Endothelial cell of umbilical vein (primary cell): ENCODE data around the gene HECW1. TPM values are rescaled to one million over a fixed set of nuclear protein-coding genes. Genes with fewer than 3 reads are reported as not detected.

Experiments
- BruUV-seq: library from RNA; stranded (reverse); fragments of 400-500 nt; replicated peaks from 2 replicates; lab custom pipeline; 2021; lab: Mats Ljungman, UMichigan
- CTCF ChIA-PET: fragments of 300-600, 350-600 bp; sonication (Branson Sonifier 250); formaldehyde crosslinking; loops from one replicate; lab custom pipeline; 2021; ENCODE audit warnings: antibody characterized with exemption, inconsistent platforms; lab: Charles Lee
- POLR2A ChIA-PET: fragments of 300-600, 350-600 bp; sonication (Branson Sonifier 250); formaldehyde crosslinking; loops from one replicate; lab custom pipeline; 2021; ENCODE audit warnings: antibody characterized with exemption, inconsistent platforms; lab: Charles Lee
- DNase-seq: peaks from one replicate; pipeline ENCODE4 v3.0.0-alpha.2; 2011; ENCODE audit warnings: low read depth, low spot score
- FAIRE-seq: peaks from 2 replicates; lab custom pipeline; 2011; peaks lifted over from hg19 to GRCh38; lab: Jason Lieb, UNC
- H2AFZ ChIP-seq: 2 replicates; pipeline ENCODE4 v1.6.0; 2012; ENCODE audit warnings: low read depth, low read length, control low read depth, inconsistent platforms
- H3K27ac ChIP-seq: 2 replicates; pipeline ENCODE4 v1.5.1; 2011; ENCODE audit warnings: low read depth, mild to moderate bottlenecking, control low read depth, low read length, moderate library complexity; ENCODE audit not compliant: insufficient read depth
- H3K27me3 ChIP-seq, 2 experiments: 2 replicates each; pipeline versions ENCODE4 v1.6.0 to v1.6.1; 2011; ENCODE audit warnings: low read length in 2 of 2, mixed read lengths in 1 of 2; ENCODE audit not compliant: control insufficient read depth in 2 of 2, insufficient read depth in 2 of 2
- H3K36me3 ChIP-seq, 2 experiments: 2 replicates in 1 of 2; 3 replicates in 1 of 2; pipeline ENCODE4 v1.5.1; 2011; ENCODE audit warnings: low read length in 2 of 2, mild to moderate bottlenecking in 1 of 2, moderate library complexity in 1 of 2; ENCODE audit not compliant: control insufficient read depth in 2 of 2, insufficient read depth in 2 of 2; ENCODE audit errors: extremely low read depth in 1 of 2
- H3K4me1 ChIP-seq: 3 replicates; pipeline ENCODE4 v1.5.1; 2011; ENCODE audit warnings: mild to moderate bottlenecking, low read length; ENCODE audit not compliant: control insufficient read depth, insufficient read depth; ENCODE audit errors: extremely low read depth
- H3K4me2 ChIP-seq: 2 replicates; pipeline ENCODE4 v1.6.1; 2011; ENCODE audit warnings: low read length, control low read depth, mixed read lengths; ENCODE audit not compliant: insufficient read depth
- H3K4me3 ChIP-seq, 3 experiments: fragments of 200-600 bp in 1 of 3; sonication (generic), shearing (Covaris generic) in 1 of 3; replicated peaks in 1 of 3; 2 replicates each; pipeline ENCODE4 v1.5.1; 2011 to 2016; ENCODE audit warnings: control low read depth in 3 of 3, low read length in 3 of 3, mild to moderate bottlenecking in 2 of 3, inconsistent platforms in 1 of 3, low read depth in 1 of 3, moderate library complexity in 1 of 3; ENCODE audit not compliant: insufficient read depth in 1 of 3
- H3K79me2 ChIP-seq: 2 replicates; pipeline ENCODE4 v1.6.0; 2012; ENCODE audit warnings: low read length, inconsistent platforms; ENCODE audit not compliant: control insufficient read depth, insufficient read depth
- H3K9ac ChIP-seq: replicated peaks from 2 replicates; pipeline ENCODE3; 2011; ENCODE audit warnings: low read length, control low read depth; ENCODE audit not compliant: insufficient read depth; ENCODE audit errors: extremely low read depth
- H3K9me1 ChIP-seq: replicated peaks from 3 replicates; pipeline ENCODE4 v1.6.0; 2011; ENCODE audit warnings: mild to moderate bottlenecking, low read length; ENCODE audit not compliant: control insufficient read depth, insufficient read depth; ENCODE audit errors: extremely low read depth
- H3K9me3 ChIP-seq: replicated peaks from 2 replicates; pipeline ENCODE4 v1.5.1; 2012; ENCODE audit warnings: low read length, inconsistent platforms; ENCODE audit not compliant: control insufficient read depth, insufficient read depth
- H4K20me1 ChIP-seq: replicated peaks from 2 replicates; pipeline ENCODE3; 2011; ENCODE audit warnings: mild to moderate bottlenecking, low read length; ENCODE audit not compliant: control insufficient read depth, insufficient read depth; ENCODE audit errors: extremely low read depth
- CTCF ChIP-seq, 2 donors: IDR thresholded peaks; 1 replicate in 1 of 2; 2 replicates in 1 of 2; pipeline ENCODE4 v1.5.1; 2011; ENCODE audit warnings: low read length in 2 of 2, mild to moderate bottlenecking in 2 of 2, moderate library complexity in 2 of 2, control low read depth in 1 of 2, inconsistent platforms in 1 of 2, low read depth in 1 of 2; ENCODE audit not compliant: insufficient read depth in 1 of 2; ENCODE audit errors: extremely low read depth in 1 of 2
- EZH2 ChIP-seq: IDR thresholded peaks from 2 replicates; pipeline ENCODE4 v1.6.1; 2012; ENCODE audit warnings: borderline replicate concordance, low read depth, mild to moderate bottlenecking, moderate library complexity, low read length, inconsistent platforms; ENCODE audit not compliant: severe bottlenecking
- FOS ChIP-seq: IDR thresholded peaks from 2 replicates; pipeline ENCODE4 v1.6.1; 2011; ENCODE audit warnings: mild to moderate bottlenecking, low read length, moderate library complexity, borderline replicate concordance; ENCODE audit not compliant: insufficient read depth
- GATA2 ChIP-seq: IDR thresholded peaks from 2 replicates; pipeline ENCODE4 v1.7.0; 2011; ENCODE audit warnings: low read depth, mild to moderate bottlenecking, moderate library complexity, mixed read lengths, low read length; ENCODE audit not compliant: insufficient read length, insufficient read depth
- JUN ChIP-seq: IDR thresholded peaks from 2 replicates; pipeline ENCODE4 v1.6.1; 2011; ENCODE audit warnings: borderline replicate concordance, low read depth; ENCODE audit not compliant: insufficient read length, insufficient read depth
- MAX ChIP-seq: IDR thresholded peaks from 2 replicates; pipeline ENCODE4 v1.6.1; 2011; ENCODE audit not compliant: insufficient read depth, insufficient read length
- MYC ChIP-seq: IDR thresholded peaks from one replicate; pipeline ENCODE4 v1.6.1; 2011; ENCODE audit warnings: mild to moderate bottlenecking, low read depth, low read length
- POLR2A ChIP-seq: IDR thresholded peaks from 2 replicates; pipeline ENCODE4 v1.6.1; 2012; ENCODE audit warnings: low read depth, mild to moderate bottlenecking, control low read depth, low read length
- POLR2AphosphoS5 ChIP-seq: IDR thresholded peaks from 2 replicates; pipeline ENCODE4 v1.6.1; 2012; ENCODE audit warnings: low read depth, mild to moderate bottlenecking, control low read depth, low read length, moderate library complexity; ENCODE audit not compliant: insufficient read depth
- dilution Hi-C: fragments of 300-500 bp; cut with MboI; formaldehyde crosslinking; loops from one replicate; pipeline ENCODE4 v1.15.0; 2019; ENCODE audit warnings: low sequenced_read_pairs; ENCODE audit not compliant: extremely low pct_ligation_motif_present
- intact Hi-C: fragments of 100-400 bp; cut with micrococcal nuclease; formaldehyde crosslinking; loops from one replicate; pipeline ENCODE4 v1.10.0; 2022
- polyA plus RNA-seq, 4 experiments: library from polyadenylated mRNA; depleted of rRNA in 3 of 4; stranded (reverse) in 3 of 4; unstranded in 1 of 4; fragments of >200 nt; gene quantifications; 2 replicates each; pipeline versions ENCODE4 v1.2.1 to v1.2.3, GENCODE V29; 2011 to 2012; ENCODE audit warnings: missing spikeins in 1 of 4
- total RNA-seq: library from RNA; stranded (reverse); gene quantifications from 2 replicates; pipeline ENCODE4 v1.2.3, GENCODE V29; 2021

Gene HECW1
- total and polyA plus RNA-seq, 2 donors (not counting 3 experiments of a cell fraction or from before 2014, with no cell fraction given), result not detected

DNA sequence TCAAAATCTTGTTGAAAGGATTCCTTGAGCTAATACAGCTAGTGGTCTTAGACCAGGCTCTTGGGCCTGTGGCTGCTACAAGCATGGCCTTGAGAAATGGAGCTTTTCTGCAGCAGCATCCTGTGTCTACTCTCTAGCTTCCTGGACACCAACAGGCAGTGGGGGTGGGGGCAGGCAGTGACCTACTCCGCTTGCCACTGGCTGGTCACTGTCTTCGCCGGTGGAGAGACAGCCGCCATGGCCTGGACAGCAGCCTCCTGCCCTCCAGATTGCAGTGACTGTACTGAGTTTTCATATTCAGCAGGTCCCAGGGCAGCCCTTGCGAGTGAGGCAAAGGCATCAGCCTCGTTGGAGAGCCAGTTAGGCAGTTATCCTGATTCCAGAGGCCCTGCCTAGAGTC, 204.6 kb downstream of the HECW1 start:
- BruUV-seq, result no TSS peak

More for the DNA sequence above, 204.6 kb downstream of the HECW1 start:
- intact Hi-C loops, result no loop called here
- H3K27me3 ChIP-seq, result no peaks in the 10 kb centered on the region
- H4K20me1 ChIP-seq, result no peaks in the 10 kb centered on the region
- H3K4me1 ChIP-seq, result no peaks in the 10 kb centered on the region
- no peak overlapping the region for H3K4me2 ChIP-seq
- dilution Hi-C loops, result loop anchor here (25.0 kb wide), 1 partner anchor 330 kb away; no protein-coding TSS in a partner anchor
- H3K79me2 ChIP-seq, result no peaks in the 10 kb centered on the region
- H3K4me3 ChIP-seq, result no peak overlapping the region
- POLR2A ChIA-PET, result no interaction called here
- H3K9me1 ChIP-seq, result no peaks in the 10 kb centered on the region
- H3K36me3 ChIP-seq, result no peaks in the 10 kb centered on the region
- no peak for TF ChIP-seq FOS
- no peak for TF ChIP-seq GATA2
- no peak for TF ChIP-seq CTCF (IDR thresholded peaks at IDR 0.05; ENCODE audit: extremely low read depth in 1 of 2, insufficient read depth in 1 of 2, low read depth in 1 of 2, low read length in 2 of 2)
- TF ChIP-seq POLR2AphosphoS5, result no peak
- no peak for TF ChIP-seq MAX
- TF ChIP-seq JUN, result no peak
- no peak for TF ChIP-seq EZH2
- TF ChIP-seq POLR2A, result no peak
- TF ChIP-seq MYC, result no peak
- FAIRE-seq, result no peak
- no peak overlapping the region for H3K9ac ChIP-seq
- CTCF ChIA-PET, result no interaction called here
- no peak overlapping the region for H3K27ac ChIP-seq
- no peak overlapping the region for H2AFZ ChIP-seq
- no peak for DNase-seq
- no peaks in the 10 kb centered on the region for H3K9me3 ChIP-seq
